H7 (cell line): Measurements from ENCODE around the gene LRRC8E. TPM values are rescaled to one million over a fixed set of nuclear protein-coding genes. Genes with fewer than 3 reads are reported as not detected.

ENCODE experiments used
- DNase-seq: peaks from one replicate; pipeline ENCODE4 v3.0.0; 2012
- H3K27me3 ChIP-seq: 2 replicates; pipeline ENCODE4 v1.6.0; 2011; ENCODE audit warnings: mild to moderate bottlenecking, low read length; ENCODE audit not compliant: control insufficient read depth, insufficient read depth
- H3K36me3 ChIP-seq: replicated peaks from 2 replicates; pipeline ENCODE4 v1.5.1; 2011; ENCODE audit warnings: low read length; ENCODE audit not compliant: control insufficient read depth, insufficient read depth
- H3K4me3 ChIP-seq: 2 replicates; pipeline ENCODE4 v1.5.1; 2011; ENCODE audit warnings: low read depth, mild to moderate bottlenecking, control low read depth, low read length, moderate library complexity; ENCODE audit not compliant: insufficient read depth
- total RNA-seq: library from RNA; depleted of rRNA; stranded (reverse); fragments of >200 nt; shearing (Covaris generic); gene quantifications from 2 replicates; pipeline ENCODE4 v1.2.3, GENCODE V29; 2014

Gene LRRC8E
- total RNA-seq, 1 experiment from 2014 or later: 1.6 TPM

GRCh38 chr19:7918615-7919421 is 30.5 kb downstream of the LRRC8E start:
- DNase-seq: no peak
- peaks cover 49% of the 10 kb centered on the region for H3K27me3 ChIP-seq
- H3K4me3 ChIP-seq: no peak overlapping the region; the same call in 1 of the 2 replicates
- H3K36me3 ChIP-seq: no peaks in the 10 kb centered on the region; the same call in 1 of the 2 replicates

GRCh38 chr19:7919610-7920518 is 31.6 kb downstream of the LRRC8E start, which contains the start of gene SNAPC2:
TSS of gene SNAPC2 (plus strand) at chr19:7920338. CDS start at chr19:7920367, 29 bp downstream.
- DNase-seq: peak; percentile 96
- Histone ChIP-seq H3K36me3 (no peaks in the 10 kb centered on the region; the same call in 1 of the 2 replicates), H3K27me3 (peaks cover 43% of the 10 kb centered on the region), H3K4me3 (peak within 1 kb of the TSS; percentile 84)

- H3K27me3 ChIP-seq: peaks cover 36% of the 10 kb centered on the region
- DNase-seq: peak; percentile 99
- H3K4me3 ChIP-seq: peak overlapping the region; percentile 84
- no peaks in the 10 kb centered on the region; the same call in 1 of the 2 replicates for H3K36me3 ChIP-seq
These were observed 32.4 kb downstream of the LRRC8E start for GRCh38 chr19:7920519-7921301.

GRCh38 chr19:7921302-7921966 is 33.1 kb downstream of the LRRC8E start:
- no peak for DNase-seq
- Histone ChIP-seq H3K36me3 (no peaks in the 10 kb centered on the region; the same call in 1 of the 2 replicates), H3K4me3 (peak overlapping the region; percentile 42), H3K27me3 (peaks cover 28% of the 10 kb centered on the region)

GRCh38 chr19:7921967-7922835 is 33.9 kb downstream of the LRRC8E start:
- peaks cover 23% of the 10 kb centered on the region for H3K27me3 ChIP-seq
- no peaks in the 10 kb centered on the region; the same call in 1 of the 2 replicates for H3K36me3 ChIP-seq
- no peak overlapping the region for H3K4me3 ChIP-seq
- DNase-seq: no peak

GRCh38 chr19:7922836-7923195 is 34.5 kb downstream of the LRRC8E start:
- H3K36me3 ChIP-seq: no peaks in the 10 kb centered on the region; the same call in 1 of the 2 replicates
- peaks cover 17% of the 10 kb centered on the region for H3K27me3 ChIP-seq
- no peak overlapping the region for H3K4me3 ChIP-seq
- no peak for DNase-seq

- DNase-seq: no peak
- Histone ChIP-seq H3K36me3 (no peaks in the 10 kb centered on the region; the same call in 1 of the 2 replicates), H3K4me3 (no peak overlapping the region), H3K27me3 (peaks cover 11% of the 10 kb centered on the region)
These were observed 35.2 kb downstream of the LRRC8E start for GRCh38 chr19:7923295-7924191.

- DNase-seq: no peak
- Histone ChIP-seq H3K36me3 (no peaks in the 10 kb centered on the region; the same call in 1 of the 2 replicates), H3K27me3 (peaks cover 5% of the 10 kb centered on the region; the same call in 1 of the 2 replicates), H3K4me3 (no peak overlapping the region)
These were observed 35.9 kb downstream of the LRRC8E start for GRCh38 chr19:7924241-7924640.

GRCh38 chr19:7924651-7925170 is 36.4 kb downstream of the LRRC8E start:
- no peak for DNase-seq

GRCh38 chr19:7925171-7925851 is 37.0 kb downstream of the LRRC8E start:
- H3K4me3 ChIP-seq: peak overlapping the region; percentile 43
- H3K36me3 ChIP-seq: no peaks in the 10 kb centered on the region; the same call in 1 of the 2 replicates
- no peaks in the 10 kb centered on the region for H3K27me3 ChIP-seq
- DNase-seq: peak; percentile 99

More at GRCh38 chr19:7924651-7925170, 36.4 kb downstream of the LRRC8E start:
- Histone ChIP-seq H3K27me3 (peaks cover under 1% of the 10 kb centered on the region; the same call in 1 of the 2 replicates), H3K4me3 (peak overlapping the region; percentile 23; the same call in 1 of the 2 replicates), H3K36me3 (no peaks in the 10 kb centered on the region; the same call in 1 of the 2 replicates)

GRCh38 chr19:7926021-7926726 is 37.9 kb downstream of the LRRC8E start, which contains the start of gene CTXN1:
TSS of gene CTXN1 (minus strand) at chr19:7926135. CDS start at chr19:7925538, 597 bp downstream.
- Histone ChIP-seq H3K36me3 (peaks cover 4% of the 10 kb centered on the region), H3K27me3 (no peaks in the 10 kb centered on the region), H3K4me3 (peak within 1 kb of the TSS; percentile 43)
- peak; percentile 99 for DNase-seq
